ENCODE measurements around the gene TMED4. TPM values are rescaled to one million over a fixed set of nuclear protein-coding genes. Genes with fewer than 3 reads are reported as not detected.

TMED4 gene
- total RNA-seq, 1 experiment from 2014 or later: 67.3 TPM

GRCh38 chr7:44548893-44549292 is 33.1 kb downstream of the TMED4 start:
- BruUV-seq (replicated peaks): no TSS peak
- TF ChIP-seq MAX (IDR thresholded peaks at IDR 0.05): no peak
- no peak for TF ChIP-seq SIN3A (IDR thresholded peaks at IDR 0.05; ENCODE audit: low read depth)
- TF ChIP-seq, protein P1, sequence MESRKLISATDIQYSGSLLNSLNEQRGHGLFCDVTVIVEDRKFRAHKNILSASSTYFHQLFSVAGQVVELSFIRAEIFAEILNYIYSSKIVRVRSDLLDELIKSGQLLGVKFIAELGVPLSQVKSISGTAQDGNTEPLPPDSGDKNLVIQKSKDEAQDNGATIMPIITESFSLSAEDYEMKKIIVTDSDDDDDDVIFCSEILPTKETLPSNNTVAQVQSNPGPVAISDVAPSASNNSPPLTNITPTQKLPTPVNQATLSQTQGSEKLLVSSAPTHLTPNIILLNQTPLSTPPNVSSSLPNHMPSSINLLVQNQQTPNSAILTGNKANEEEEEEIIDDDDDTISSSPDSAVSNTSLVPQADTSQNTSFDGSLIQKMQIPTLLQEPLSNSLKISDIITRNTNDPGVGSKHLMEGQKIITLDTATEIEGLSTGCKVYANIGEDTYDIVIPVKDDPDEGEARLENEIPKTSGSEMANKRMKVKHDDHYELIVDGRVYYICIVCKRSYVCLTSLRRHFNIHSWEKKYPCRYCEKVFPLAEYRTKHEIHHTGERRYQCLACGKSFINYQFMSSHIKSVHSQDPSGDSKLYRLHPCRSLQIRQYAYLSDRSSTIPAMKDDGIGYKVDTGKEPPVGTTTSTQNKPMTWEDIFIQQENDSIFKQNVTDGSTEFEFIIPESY (IDR thresholded peaks at IDR 0.05; ENCODE audit: extremely low read depth, insufficient replicate concordance, low read length): no peak
- TF ChIP-seq ATF3 (IDR thresholded peaks at IDR 0.05): no peak
- TF ChIP-seq YY1 (IDR thresholded peaks at IDR 0.05; ENCODE audit: extremely low read depth, insufficient replicate concordance, low read depth, low read length): no peak
- no peak for TF ChIP-seq POLR2A (IDR thresholded peaks at IDR 0.05; ENCODE audit: borderline replicate concordance, extremely low read depth, insufficient read depth, insufficient read length)
- no peak for TF ChIP-seq CTCF (IDR thresholded peaks at IDR 0.05 in 2 of 3, conservative IDR thresholded peaks at IDR 0.05 in 1 of 3; ENCODE audit: borderline replicate concordance in 1 of 3, insufficient read depth in 1 of 3, low read depth in 2 of 3, low read length in 2 of 3)
- TF ChIP-seq CBX3 (IDR thresholded peaks at IDR 0.05; ENCODE audit: low read depth): no peak
- TF ChIP-seq TCF7L2 (IDR thresholded peaks at IDR 0.05; ENCODE audit: borderline replicate concordance, extremely low read depth, insufficient read depth, insufficient read length): no peak
- TF ChIP-seq RAD21 (IDR thresholded peaks at IDR 0.05; ENCODE audit: low read depth): no peak
- no peak for TF ChIP-seq EGR1 (IDR thresholded peaks at IDR 0.05; ENCODE audit: low read depth)
- TF ChIP-seq ELF1 (IDR thresholded peaks at IDR 0.05; ENCODE audit: borderline replicate concordance, low read depth): no peak
- no peak for TF ChIP-seq ZFX (IDR thresholded peaks at IDR 0.05)
- no peaks in the 10 kb centered on the region for H3K36me3 ChIP-seq (ENCODE audit: control insufficient read depth in 1 of 2, insufficient read depth in 2 of 2, low read length in 2 of 2)
- no peak overlapping the region for H3K27ac ChIP-seq (ENCODE audit: low read depth, low read length)
- no peak overlapping the region for H3K4me3 ChIP-seq (replicated peaks in 1 of 2; ENCODE audit: low read depth in 1 of 2, low read length in 2 of 2)
- no peak overlapping the region for H3K9ac ChIP-seq (ENCODE audit: low read length)
- H3K79me2 ChIP-seq (ENCODE audit: insufficient read depth, low read length): no peaks in the 10 kb centered on the region
- H2AFZ ChIP-seq (ENCODE audit: low read depth, low read length, poor library complexity, severe bottlenecking): no peak overlapping the region
- no peak for ATAC-seq
- H4K20me1 ChIP-seq (ENCODE audit: insufficient read depth): no peaks in the 10 kb centered on the region
- DNase-seq (ENCODE audit: low read depth, low spot score): no peak
- no peaks in the 10 kb centered on the region for H3K9me2 ChIP-seq (ENCODE audit: insufficient read depth)
- ChIA-PET RAD21 (ENCODE audit: low non-redundant PET in 1 of 2, low total read pairs in 2 of 2, uncharacterized antibody in 2 of 2, unreplicated experiment in 2 of 2) (no interaction called here), POLR2A (no interaction called here), CTCF (interaction anchor here (1.2 to 1.3 kb wide), 2 partner anchors 14 kb away, joined by 3 to 6 read pairs; no protein-coding TSS in a partner anchor)
- H3K4me2 ChIP-seq (ENCODE audit: low read length): no peak overlapping the region
- H3K4me1 ChIP-seq (ENCODE audit: control insufficient read depth in 1 of 2, insufficient read depth in 2 of 2, low read length in 2 of 2): peaks cover 8 to 10% of the 10 kb centered on the region in 2 experiments
- intact Hi-C loops (cut with micrococcal nuclease): no loop called here
- no peaks in the 10 kb centered on the region for H3K9me3 ChIP-seq (ENCODE audit: control insufficient read depth in 1 of 2, insufficient read depth in 1 of 2, low read depth in 1 of 2, low read length in 2 of 2)
- no peaks in the 10 kb centered on the region for H3K27me3 ChIP-seq (ENCODE audit: insufficient read depth, low read length)
